SH-SY5Y (cell line): Measurements from ENCODE around the gene ACSBG1.

Source experiments
- GATA2 ChIP-seq: IDR thresholded peaks from 2 replicates; pipeline ENCODE4 v1.6.1; 2011; ENCODE audit warnings: mild to moderate bottlenecking, low read depth, low read length
- GATA3 ChIP-seq: IDR thresholded peaks from 2 replicates; pipeline ENCODE4 v1.6.1; 2011; ENCODE audit warnings: low read depth, mild to moderate bottlenecking, low read length, moderate library complexity

ACSBG1 gene

GRCh38 chr15:78156653-78157052 lies 77.7 kb downstream of the ACSBG1 start:
- TF ChIP-seq GATA2 (no peak), GATA3 (no peak)

- no peak for TF ChIP-seq GATA2
- no peak for TF ChIP-seq GATA3
These were observed 78.9 kb downstream of the ACSBG1 start for GRCh38 chr15:78155355-78155939.

GRCh38 chr15:78154955-78155354 lies 79.4 kb downstream of the ACSBG1 start:
- no peak for TF ChIP-seq GATA2
- no peak for TF ChIP-seq GATA3

- TF ChIP-seq GATA3: no peak
- TF ChIP-seq GATA2: no peak
These were observed 84.3 kb downstream of the ACSBG1 start for GRCh38 chr15:78149805-78150751.

GRCh38 chr15:78149068-78149804 lies 85.1 kb downstream of the ACSBG1 start, which contains the start of gene IDH3A:
TSS of gene IDH3A (plus strand) at chr15:78149362. CDS start at chr15:78149404, 42 bp downstream.
- TF ChIP-seq GATA3: no peak
- TF ChIP-seq GATA2: no peak

- no peak for TF ChIP-seq GATA2
- TF ChIP-seq GATA3: no peak
These were observed 85.8 kb downstream of the ACSBG1 start for GRCh38 chr15:78148392-78149067.

GRCh38 chr15:78147566-78147965 lies 86.8 kb downstream of the ACSBG1 start:
- no peak for TF ChIP-seq GATA3
- no peak for TF ChIP-seq GATA2

- no peak for TF ChIP-seq GATA2
- no peak for TF ChIP-seq GATA3
These were observed 87.8 kb downstream of the ACSBG1 start for GRCh38 chr15:78146425-78147154.

- TF ChIP-seq GATA3 (no peak), GATA2 (no peak)
These were observed 92.0 kb downstream of the ACSBG1 start for GRCh38 chr15:78142332-78142731.

- TF ChIP-seq GATA2 (peak; percentile 61), GATA3 (no peak)
These were observed 94.1 kb downstream of the ACSBG1 start for GRCh38 chr15:78140292-78140691.

GRCh38 chr15:78139578-78139977 lies 94.8 kb downstream of the ACSBG1 start:
- TF ChIP-seq GATA3 (no peak), GATA2 (no peak)

- no peak for TF ChIP-seq GATA2
- TF ChIP-seq GATA3: no peak
These were observed 100.6 kb downstream of the ACSBG1 start for GRCh38 chr15:78133801-78134200.

GRCh38 chr15:78131295-78132061 lies 102.9 kb downstream of the ACSBG1 start, which contains the start of gene CIB2:
TSS of gene CIB2 (minus strand) at chr15:78131445. CDS start at chr15:78131215, 230 bp downstream.
- TF ChIP-seq GATA3 (no peak), GATA2 (0 out of 2 replicates have a peak, but pooled peaks have one; percentile 28)
